ENCODE measurements around the gene ZNRF3. TPM values are rescaled to one million over a fixed set of nuclear protein-coding genes. Genes with fewer than 3 reads are reported as not detected.

Gene ZNRF3
- total RNA-seq, 1 donor from 2014 or later: 0.69 TPM

GRCh38 chr22:28983788-28984441, 100.5 kb downstream of the ZNRF3 start:
- DNase-seq: no peak
- H3K27ac Mint-ChIP-seq: no peak overlapping the region
- H3K36me3 Mint-ChIP-seq (ENCODE audit: low read depth): no peaks in the 10 kb centered on the region
- ChIA-PET CTCF (no interaction called here), POLR2A (no interaction called here)
- H3K27me3 Mint-ChIP-seq: peaks cover 10% of the 10 kb centered on the region
- intact Hi-C loops (cut with micrococcal nuclease): no loop called here
- no peaks in the 10 kb centered on the region for H3K9me3 Mint-ChIP-seq
- no peak for ATAC-seq (ENCODE audit: low read depth)
- TF ChIP-seq CTCF (IDR thresholded peaks at IDR 0.05): no peak
- no peak overlapping the region for H3K4me3 Mint-ChIP-seq
- H3K4me1 Mint-ChIP-seq: no peaks in the 10 kb centered on the region

DNA sequence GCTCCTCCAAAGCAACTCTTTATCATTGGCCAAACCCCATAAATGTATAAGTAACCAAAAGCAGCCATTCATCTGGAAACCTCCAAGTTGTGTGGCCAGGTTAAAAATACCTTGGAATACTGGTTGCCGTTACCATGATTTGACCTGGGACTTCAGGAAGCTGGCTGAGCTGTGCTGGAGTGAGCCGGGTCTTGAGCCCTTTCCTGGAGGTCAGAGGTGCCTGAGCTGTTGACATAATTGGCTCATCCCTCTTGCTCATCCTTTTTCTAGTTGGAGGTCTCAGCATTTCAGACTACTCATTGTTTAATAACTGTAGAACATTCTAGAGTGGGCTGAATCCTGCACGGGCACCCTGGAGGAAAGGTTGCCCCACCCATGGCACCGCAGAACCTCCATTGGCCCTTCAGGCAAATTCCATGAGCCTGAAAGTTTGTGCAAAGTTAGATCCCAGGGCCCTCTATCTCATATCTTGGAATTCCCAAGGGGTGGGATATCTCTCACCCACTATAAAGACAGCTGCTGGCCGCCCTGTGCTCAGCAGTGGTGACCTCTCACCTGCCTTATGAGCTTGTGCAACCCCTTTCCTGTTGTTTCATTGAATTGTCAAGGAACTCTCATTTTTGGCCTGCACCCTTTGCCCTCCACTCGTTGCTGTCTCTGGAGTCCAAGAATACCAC, 101.2 kb downstream of the ZNRF3 start:
- DNase-seq: no peak
- intact Hi-C loops (cut with micrococcal nuclease): no loop called here
- Mint-ChIP-seq H3K4me3 (no peak overlapping the region), H3K27me3 (peaks cover 3% of the 10 kb centered on the region), H3K27ac (no peak overlapping the region), H3K36me3 (ENCODE audit: low read depth) (no peaks in the 10 kb centered on the region), H3K4me1 (no peaks in the 10 kb centered on the region), H3K9me3 (no peaks in the 10 kb centered on the region)
- no peak for TF ChIP-seq CTCF (IDR thresholded peaks at IDR 0.05)
- ChIA-PET CTCF (no interaction called here), POLR2A (no interaction called here)
- ATAC-seq (ENCODE audit: low read depth): no peak

GRCh38 chr22:28985581-28986290, 102.4 kb downstream of the ZNRF3 start:
- no peaks in the 10 kb centered on the region for H3K36me3 Mint-ChIP-seq (ENCODE audit: low read depth)
- no peak for ATAC-seq (ENCODE audit: low read depth)
- no peak for DNase-seq
- H3K27ac Mint-ChIP-seq: no peak overlapping the region
- intact Hi-C loops (cut with micrococcal nuclease): no loop called here
- no peaks in the 10 kb centered on the region for H3K9me3 Mint-ChIP-seq
- no peaks in the 10 kb centered on the region for H3K4me1 Mint-ChIP-seq
- peaks cover 5% of the 10 kb centered on the region for H3K27me3 Mint-ChIP-seq
- CTCF ChIA-PET: no interaction called here
- no peak for TF ChIP-seq CTCF (IDR thresholded peaks at IDR 0.05)
- no peak overlapping the region for H3K4me3 Mint-ChIP-seq
- POLR2A ChIA-PET: no interaction called here

DNA sequence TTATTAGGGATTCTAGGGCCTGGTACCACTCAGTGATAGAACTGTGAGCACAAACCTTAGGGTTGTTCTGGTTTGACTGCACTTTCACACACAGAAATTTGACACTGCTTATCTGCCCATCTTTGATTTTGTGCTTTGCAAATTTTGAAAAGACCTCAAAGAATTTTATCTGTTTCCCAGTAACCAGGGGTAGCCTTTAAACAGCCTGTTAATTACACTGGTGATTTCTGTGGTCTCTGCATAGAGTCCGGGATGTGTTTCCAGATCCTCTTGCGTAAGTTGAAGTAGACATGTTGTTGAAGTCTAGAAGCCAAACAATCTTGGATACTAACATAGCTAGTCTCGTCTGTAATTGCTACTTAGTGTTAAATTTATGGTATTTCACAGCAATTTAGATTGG, 103.0 kb downstream of the ZNRF3 start:
- Mint-ChIP-seq H3K9me3 (no peaks in the 10 kb centered on the region), H3K4me1 (no peaks in the 10 kb centered on the region), H3K27ac (no peak overlapping the region), H3K4me3 (no peak overlapping the region), H3K27me3 (peaks cover 5% of the 10 kb centered on the region), H3K36me3 (ENCODE audit: low read depth) (no peaks in the 10 kb centered on the region)
- CTCF ChIA-PET: no interaction called here
- intact Hi-C loops (cut with micrococcal nuclease): no loop called here
- TF ChIP-seq CTCF (IDR thresholded peaks at IDR 0.05): no peak
- DNase-seq (no peak), ATAC-seq (ENCODE audit: low read depth) (no peak)
- POLR2A ChIA-PET: no interaction called here

DNA sequence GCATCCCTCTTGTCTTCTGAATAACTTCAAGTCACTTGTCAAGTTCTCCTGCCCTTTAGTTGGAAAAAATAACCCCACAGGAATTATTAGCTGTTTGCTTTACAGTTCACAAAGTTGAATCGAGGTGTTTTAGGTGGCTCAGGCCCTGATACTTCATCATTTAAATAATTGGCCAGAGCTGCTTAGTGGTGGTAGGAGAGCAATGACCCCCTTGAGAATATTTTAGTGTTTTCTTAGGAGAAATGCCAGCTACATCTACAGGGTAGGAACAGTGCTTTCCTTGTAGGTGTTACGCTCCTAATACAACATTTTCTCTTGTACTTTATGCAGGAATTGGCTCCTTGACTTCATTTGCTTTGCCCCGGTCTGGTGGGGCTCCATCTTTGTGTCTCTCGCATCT, 105.1 kb downstream of the ZNRF3 start:
- Mint-ChIP-seq H3K4me1 (no peaks in the 10 kb centered on the region), H3K9me3 (no peaks in the 10 kb centered on the region), H3K27me3 (peaks cover 3% of the 10 kb centered on the region), H3K27ac (no peak overlapping the region), H3K36me3 (ENCODE audit: low read depth) (no peaks in the 10 kb centered on the region), H3K4me3 (no peak overlapping the region)
- intact Hi-C loops (cut with micrococcal nuclease): no loop called here
- DNase-seq (no peak), ATAC-seq (ENCODE audit: low read depth) (no peak)
- TF ChIP-seq CTCF (IDR thresholded peaks at IDR 0.05): no peak
- ChIA-PET POLR2A (no interaction called here), CTCF (no interaction called here)

Measured in activated B cell treated with CpG ODN at 0.5 μM for 24 hours (primary cell).